DND-41 (cell line): ENCODE data around the gene CLDN6.

Experiments
- CTCF ChIP-seq: IDR thresholded peaks from 2 replicates; pipeline ENCODE4 v1.5.1; 2012; ENCODE audit warnings: borderline replicate concordance, low read length, moderate library complexity, mild to moderate bottlenecking; ENCODE audit not compliant: poor library complexity, severe bottlenecking; ENCODE audit errors: extremely low read depth
- EZH2 ChIP-seq: IDR thresholded peaks from 3 replicates; pipeline ENCODE4 v1.6.1; 2012; ENCODE audit warnings: borderline replicate concordance, low read depth, mild to moderate bottlenecking, moderate library complexity, low read length, inconsistent platforms; ENCODE audit not compliant: severe bottlenecking

- TF ChIP-seq CTCF, result no peak
- TF ChIP-seq EZH2, result no peak
These were observed 2.0 kb downstream of the CLDN6 start for GRCh38 chr16:3015865-3016521.
